ENCODE measurements around the gene C20orf204.

Gene C20orf204

DNA sequence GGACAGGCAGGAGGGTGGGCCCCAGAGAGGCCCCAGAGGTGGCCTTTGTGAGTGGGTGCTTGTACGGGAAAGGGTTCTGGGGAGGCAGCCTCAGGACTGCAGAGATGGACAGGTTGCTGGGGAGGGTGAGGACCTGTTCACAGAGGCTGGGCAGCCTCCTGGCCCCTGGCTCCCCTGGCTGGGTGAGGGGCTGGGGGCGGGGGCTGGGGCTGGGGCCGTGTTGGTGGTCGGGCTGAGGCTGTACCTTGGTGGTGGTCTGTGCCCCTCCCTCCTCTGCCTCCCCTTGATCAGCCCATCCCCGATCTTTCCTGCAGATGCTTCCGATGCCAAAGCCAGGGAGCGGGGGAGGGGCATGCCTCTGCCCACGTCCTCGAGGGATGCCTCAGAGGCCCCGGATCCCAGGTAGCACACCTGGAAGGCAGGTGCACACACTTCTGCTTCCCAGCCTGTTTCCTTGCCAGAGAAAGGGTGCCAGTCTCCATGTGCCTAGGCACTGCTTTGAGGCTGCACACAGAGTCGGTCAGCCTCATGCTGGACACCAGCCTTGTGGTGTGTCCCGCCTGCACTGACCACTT is 31.8 kb downstream of the C20orf204 start:
- TF ChIP-seq FOXP2 (optimal IDR thresholded peaks at IDR 0.05; ENCODE audit: borderline replicate concordance, extremely low read depth, extremely low read length, insufficient read depth): no peak
- TF ChIP-seq POLR2AphosphoS5 (IDR thresholded peaks at IDR 0.05; ENCODE audit: low read depth, low read length): no peak
- no peak for TF ChIP-seq TAF1 (IDR thresholded peaks at IDR 0.05; ENCODE audit: borderline replicate concordance, insufficient read depth, low read length)
- TF ChIP-seq, protein P1, sequence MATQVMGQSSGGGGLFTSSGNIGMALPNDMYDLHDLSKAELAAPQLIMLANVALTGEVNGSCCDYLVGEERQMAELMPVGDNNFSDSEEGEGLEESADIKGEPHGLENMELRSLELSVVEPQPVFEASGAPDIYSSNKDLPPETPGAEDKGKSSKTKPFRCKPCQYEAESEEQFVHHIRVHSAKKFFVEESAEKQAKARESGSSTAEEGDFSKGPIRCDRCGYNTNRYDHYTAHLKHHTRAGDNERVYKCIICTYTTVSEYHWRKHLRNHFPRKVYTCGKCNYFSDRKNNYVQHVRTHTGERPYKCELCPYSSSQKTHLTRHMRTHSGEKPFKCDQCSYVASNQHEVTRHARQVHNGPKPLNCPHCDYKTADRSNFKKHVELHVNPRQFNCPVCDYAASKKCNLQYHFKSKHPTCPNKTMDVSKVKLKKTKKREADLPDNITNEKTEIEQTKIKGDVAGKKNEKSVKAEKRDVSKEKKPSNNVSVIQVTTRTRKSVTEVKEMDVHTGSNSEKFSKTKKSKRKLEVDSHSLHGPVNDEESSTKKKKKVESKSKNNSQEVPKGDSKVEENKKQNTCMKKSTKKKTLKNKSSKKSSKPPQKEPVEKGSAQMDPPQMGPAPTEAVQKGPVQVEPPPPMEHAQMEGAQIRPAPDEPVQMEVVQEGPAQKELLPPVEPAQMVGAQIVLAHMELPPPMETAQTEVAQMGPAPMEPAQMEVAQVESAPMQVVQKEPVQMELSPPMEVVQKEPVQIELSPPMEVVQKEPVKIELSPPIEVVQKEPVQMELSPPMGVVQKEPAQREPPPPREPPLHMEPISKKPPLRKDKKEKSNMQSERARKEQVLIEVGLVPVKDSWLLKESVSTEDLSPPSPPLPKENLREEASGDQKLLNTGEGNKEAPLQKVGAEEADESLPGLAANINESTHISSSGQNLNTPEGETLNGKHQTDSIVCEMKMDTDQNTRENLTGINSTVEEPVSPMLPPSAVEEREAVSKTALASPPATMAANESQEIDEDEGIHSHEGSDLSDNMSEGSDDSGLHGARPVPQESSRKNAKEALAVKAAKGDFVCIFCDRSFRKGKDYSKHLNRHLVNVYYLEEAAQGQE (IDR thresholded peaks at IDR 0.05; ENCODE audit: insufficient read depth in 1 of 2, low read depth in 2 of 2, low read length in 2 of 2): no peak
- no peak for TF ChIP-seq SIN3A (IDR thresholded peaks at IDR 0.05; ENCODE audit: borderline replicate concordance, insufficient read depth, low read length)

DNA sequence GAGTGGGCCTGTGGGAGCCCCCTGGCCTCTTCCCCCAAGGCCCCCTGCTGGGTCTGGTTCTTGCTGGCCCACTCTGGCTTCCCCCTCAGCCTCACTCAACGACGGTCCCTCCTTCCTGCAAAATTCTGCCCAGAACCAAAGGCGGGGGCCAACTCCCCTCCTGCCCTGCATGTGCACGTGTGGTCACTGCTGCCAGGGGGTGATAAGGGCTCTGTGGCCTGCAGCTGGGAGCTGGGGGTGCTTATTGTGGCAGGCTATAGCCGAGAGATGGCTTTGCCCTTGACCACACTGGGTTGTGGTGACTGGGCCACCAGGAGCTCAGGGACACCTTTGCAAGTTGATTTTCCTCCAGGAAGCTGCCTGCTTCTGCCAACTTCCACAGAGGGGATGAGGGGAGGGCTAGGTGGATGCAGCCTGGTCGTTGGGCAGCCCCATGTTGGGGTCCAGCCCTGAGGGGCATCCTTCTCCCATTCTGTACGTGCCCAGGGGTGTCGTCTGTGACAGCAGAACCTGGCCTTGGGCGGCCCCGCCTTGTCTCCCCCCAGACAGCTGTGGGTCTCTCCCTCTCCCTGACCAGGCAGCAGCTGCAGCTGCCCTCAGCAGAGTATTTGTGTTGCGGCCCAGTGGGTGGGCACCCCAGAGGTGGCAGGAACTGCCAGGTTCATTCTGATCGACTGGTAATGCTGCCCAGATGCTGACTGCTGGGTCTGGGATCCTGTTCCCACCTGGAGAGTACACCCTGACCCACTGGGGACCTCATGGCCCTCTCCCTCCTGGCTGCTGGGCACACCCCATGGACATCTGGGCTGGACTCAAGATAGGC is 32.6 kb downstream of the C20orf204 start:
- TF ChIP-seq POLR2AphosphoS5 (IDR thresholded peaks at IDR 0.05; ENCODE audit: low read depth, low read length): no peak
- TF ChIP-seq FOXP2 (optimal IDR thresholded peaks at IDR 0.05; ENCODE audit: borderline replicate concordance, extremely low read depth, extremely low read length, insufficient read depth): no peak

DNA sequence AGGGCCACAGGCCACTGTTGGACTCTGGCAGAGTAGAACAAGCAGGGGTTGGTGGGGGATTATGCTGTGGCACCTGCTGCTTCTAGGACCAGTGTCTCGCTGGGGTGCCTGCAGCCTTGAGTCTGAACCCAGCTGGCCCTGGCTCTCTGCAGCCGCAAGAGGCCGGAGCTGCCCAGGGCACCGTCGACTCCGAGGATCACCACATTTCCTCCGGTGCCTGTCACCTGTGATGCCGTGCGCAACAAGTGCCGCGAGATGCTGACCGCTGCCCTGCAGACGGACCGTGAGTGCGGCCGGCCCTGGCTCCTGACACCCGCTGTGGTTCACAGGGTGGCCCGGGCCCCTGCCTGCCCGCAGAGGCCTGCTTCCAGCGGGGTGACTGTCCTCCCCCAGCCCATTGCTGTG is 33.2 kb downstream of the C20orf204 start:
- TF ChIP-seq, protein P1 (IDR thresholded peaks at IDR 0.05; ENCODE audit: insufficient read depth in 1 of 2, low read depth in 2 of 2, low read length in 2 of 2): no peak
- TF ChIP-seq FOXP2 (optimal IDR thresholded peaks at IDR 0.05; ENCODE audit: borderline replicate concordance, extremely low read depth, extremely low read length, insufficient read depth) (no peak), TAF1 (IDR thresholded peaks at IDR 0.05; ENCODE audit: borderline replicate concordance, insufficient read depth, low read length) (no peak), SIN3A (IDR thresholded peaks at IDR 0.05; ENCODE audit: borderline replicate concordance, insufficient read depth, low read length) (no peak), POLR2AphosphoS5 (IDR thresholded peaks at IDR 0.05; ENCODE audit: low read depth, low read length) (no peak)

DNA sequence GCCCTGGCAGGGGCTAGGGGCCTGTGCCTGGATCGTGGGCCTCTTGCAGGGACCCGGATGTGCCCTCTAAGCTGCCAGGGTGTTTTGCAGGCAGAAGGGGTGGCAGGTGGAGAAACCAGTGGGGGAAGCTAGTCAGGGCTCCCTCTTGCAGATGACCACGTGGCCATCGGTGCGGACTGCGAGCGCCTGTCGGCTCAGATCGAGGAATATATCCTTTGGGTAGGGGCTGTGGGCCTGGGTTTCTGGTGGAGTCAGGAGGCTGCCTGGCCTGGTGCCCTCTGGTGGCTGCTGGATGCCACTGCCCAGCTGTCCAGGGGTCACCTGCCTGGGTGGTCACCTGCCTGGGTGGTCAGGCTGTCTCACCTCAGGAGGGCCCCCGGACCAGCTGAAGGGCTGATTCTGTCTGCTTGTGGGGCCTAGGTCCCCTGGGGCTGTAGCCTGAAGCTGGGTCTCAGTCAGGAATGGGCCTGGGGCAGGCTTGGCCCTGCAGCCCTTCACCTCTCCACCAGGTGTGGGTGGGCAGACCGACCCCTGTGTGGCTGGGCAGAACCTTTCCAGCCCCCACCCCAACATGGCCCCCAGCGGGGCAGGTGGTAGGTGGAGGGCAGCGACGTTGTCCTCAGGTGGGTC is 33.7 kb downstream of the C20orf204 start:
- TF ChIP-seq TAF1 (IDR thresholded peaks at IDR 0.05; ENCODE audit: borderline replicate concordance, insufficient read depth, low read length) (no peak), POLR2AphosphoS5 (IDR thresholded peaks at IDR 0.05; ENCODE audit: low read depth, low read length) (no peak)

DNA sequence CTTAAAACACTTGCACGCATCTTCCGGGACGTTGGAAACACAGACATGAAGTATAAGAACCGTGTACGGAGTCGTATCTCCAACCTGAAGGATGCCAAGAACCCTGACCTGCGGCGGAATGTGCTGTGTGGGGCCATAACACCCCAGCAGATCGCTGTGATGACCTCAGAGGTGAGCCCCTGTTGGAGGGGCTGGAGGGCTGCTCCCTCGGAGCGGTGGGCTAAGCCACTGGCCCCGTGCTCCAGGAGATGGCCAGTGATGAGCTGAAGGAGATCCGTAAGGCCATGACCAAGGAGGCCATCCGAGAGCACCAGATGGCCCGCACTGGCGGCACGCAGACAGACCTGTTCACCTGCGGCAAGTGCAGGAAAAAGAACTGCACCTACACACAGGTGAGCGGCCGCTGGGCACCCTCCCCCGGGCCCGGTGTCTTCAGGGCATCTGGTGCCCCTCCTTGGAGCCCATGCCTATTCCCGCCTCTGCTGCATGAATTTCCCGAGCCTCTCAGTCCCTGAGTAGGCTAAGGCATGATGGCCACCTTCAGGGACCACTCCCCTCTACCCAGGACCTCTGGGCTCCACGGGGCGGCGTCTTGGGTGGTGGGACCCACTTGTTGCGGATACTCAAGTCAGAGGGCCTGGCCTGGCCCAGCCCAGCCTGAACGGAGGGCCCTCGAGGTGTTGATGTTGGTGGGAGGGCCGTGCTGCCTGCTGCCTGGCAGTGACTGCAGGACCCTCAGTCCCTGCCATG is 34.4 kb downstream of the C20orf204 start:
- TF ChIP-seq, protein P1 (IDR thresholded peaks at IDR 0.05; ENCODE audit: insufficient read depth in 1 of 2, low read depth in 2 of 2, low read length in 2 of 2): no peak
